Measurements from ENCODE around the gene CDC42BPG. TPM values are rescaled to one million over a fixed set of nuclear protein-coding genes. Genes with fewer than 3 reads are reported as not detected.

Gene CDC42BPG
- total and polyA plus RNA-seq, 9 of the 15 experiments (the other 6 are each of a cell fraction or from before 2014, with no cell fraction given): 0.04 to 8.8 (median 2.1) TPM

GRCh38 chr11:64878223-64878493 lies 33.7 kb upstream of the CDC42BPG start (continued):
- TF ChIP-seq POLR2G (IDR thresholded peaks at IDR 0.05; ENCODE audit: low read depth, low read length) (no peak), NCOA1 (IDR thresholded peaks at IDR 0.05; ENCODE audit: low read depth) (no peak), ZNF224 (CRISPR knock-in tag; IDR thresholded peaks at IDR 0.05) (0 out of 2 replicates have a peak, but pooled peaks have one; percentile 65), ZNF212 (CRISPR knock-in tag; IDR thresholded peaks at IDR 0.05) (0 out of 2 replicates have a peak, but pooled peaks have one; percentile 55), KAT7 (CRISPR knock-in tag; IDR thresholded peaks at IDR 0.05; ENCODE audit: borderline replicate concordance) (peak; percentile 65; the same call in 1 of the 2 replicates), ZBTB49 (CRISPR knock-in tag; IDR thresholded peaks at IDR 0.05; ENCODE audit: borderline replicate concordance) (peak; percentile 83), PCBP1 (IDR thresholded peaks at IDR 0.05; ENCODE audit: low read depth, low read length, poor library complexity, severe bottlenecking) (no peak), RREB1 (CRISPR knock-in tag; IDR thresholded peaks at IDR 0.05) (peak; percentile 75; the same call in 1 of the 2 replicates), ZNF263 (CRISPR knock-in tag; IDR thresholded peaks at IDR 0.05; ENCODE audit: borderline replicate concordance) (peak; percentile 99), BCOR (IDR thresholded peaks at IDR 0.05) (0 out of 2 replicates have a peak, but pooled peaks have one; percentile 9), MAFK (IDR thresholded peaks at IDR 0.05; ENCODE audit: low read length) (no peak), HOXB6 (CRISPR knock-in tag; IDR thresholded peaks at IDR 0.05; ENCODE audit: borderline replicate concordance) (no peak), PHF8 (IDR thresholded peaks at IDR 0.05; ENCODE audit: borderline replicate concordance, low read length) (peak; percentile 74; the same call in 1 of the 2 replicates), RBBP5 (IDR thresholded peaks at IDR 0.05; ENCODE audit: borderline replicate concordance, insufficient read depth, low read length, poor library complexity, severe bottlenecking) (peak; percentile 72), CSDE1 (IDR thresholded peaks at IDR 0.05) (no peak)

Measured in K562 (cell line).